ENCODE results near the gene IER3.
"Not testable (repeated sequence)": the region's sequence is repeated elsewhere in the genome, so short reads cannot be mapped to it uniquely, and the experiment has no call there.

IER3 gene

DNA sequence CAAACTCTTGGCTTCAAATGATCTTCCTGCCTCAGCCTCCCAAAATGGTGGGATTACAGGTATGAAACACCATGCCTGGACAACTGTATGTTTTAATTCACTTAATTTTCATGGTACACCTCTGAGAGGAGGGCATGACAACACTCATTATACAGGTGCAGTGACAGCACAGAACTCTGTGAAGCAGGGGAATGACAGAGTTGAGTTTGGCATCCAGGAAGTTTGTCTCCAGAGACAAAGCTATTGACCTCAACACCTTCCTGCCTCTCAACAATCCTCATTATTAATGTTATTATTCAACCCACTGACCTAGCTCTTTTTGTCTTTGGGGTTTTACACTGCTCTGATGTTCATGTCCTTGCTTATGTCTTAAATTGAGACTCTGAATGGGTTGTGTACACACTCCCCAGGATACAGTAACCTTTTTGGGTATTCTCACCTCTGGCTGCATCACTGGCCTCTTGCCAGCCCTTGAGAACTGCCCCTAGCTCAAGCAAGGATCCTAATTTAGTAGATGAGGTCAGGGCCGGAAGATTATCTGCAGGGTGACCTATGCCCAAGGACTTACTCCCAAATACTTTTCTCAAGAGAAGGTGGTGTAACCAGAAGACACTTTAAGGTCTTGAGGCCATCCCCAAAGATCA, 13.0 kb upstream of the IER3 start:
- Histone ChIP-seq H3K4me3 (ENCODE audit: low read depth, low read length) (no peak overlapping the region), H3K4me1 (ENCODE audit: control insufficient read depth, insufficient read depth, low read length) (peaks cover 12% of the 10 kb centered on the region; the same call in 1 of the 2 replicates), H3K27ac (ENCODE audit: low read depth, low read length) (no peak overlapping the region), H3K9me3 (ENCODE audit: control insufficient read depth, insufficient read depth, low read length) (no peaks in the 10 kb centered on the region), H3K9ac (ENCODE audit: low read depth, low read length) (no peak overlapping the region), H3K27me3 (ENCODE audit: control insufficient read depth, insufficient read depth, low read length) (no peaks in the 10 kb centered on the region), H3K36me3 (ENCODE audit: control insufficient read depth, insufficient read depth, low read length) (no peaks in the 10 kb centered on the region)

DNA sequence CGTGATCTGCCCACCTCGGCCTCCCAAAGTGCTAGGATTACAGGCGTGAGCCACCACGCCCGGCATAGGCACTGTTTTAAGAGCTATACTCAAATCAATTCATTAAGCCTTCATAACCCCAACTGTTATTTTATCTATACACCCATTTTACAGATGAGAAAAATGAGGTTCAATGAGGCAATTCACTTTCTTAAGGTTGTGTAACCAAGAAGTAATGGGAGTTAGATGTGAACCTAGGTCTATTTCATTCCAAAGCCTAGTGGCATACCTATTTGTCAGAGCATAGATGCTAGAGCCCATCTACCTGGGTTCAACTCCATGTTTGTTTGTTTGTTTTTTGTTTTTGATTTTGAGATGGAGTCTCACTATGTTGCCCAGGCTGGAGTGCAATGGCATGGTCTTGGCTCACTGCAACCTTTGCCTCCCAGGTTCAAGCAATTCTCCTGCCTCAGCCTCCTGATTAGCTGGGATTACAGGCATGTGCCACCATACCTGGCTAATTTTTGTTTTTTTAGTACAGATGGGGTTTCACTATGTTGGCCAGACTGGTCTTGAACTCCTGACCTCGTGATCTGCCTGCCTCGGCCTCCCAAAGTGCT, 12.2 kb upstream of the IER3 start:
- peaks cover 12% of the 10 kb centered on the region; the same call in 1 of the 2 replicates for H3K4me1 ChIP-seq (ENCODE audit: control insufficient read depth, insufficient read depth, low read length)
- not testable (repeated sequence) for H3K9me3 ChIP-seq (ENCODE audit: control insufficient read depth, insufficient read depth, low read length); H3K9ac ChIP-seq (ENCODE audit: low read depth, low read length); H3K27me3 ChIP-seq (ENCODE audit: control insufficient read depth, insufficient read depth, low read length); H3K4me3 ChIP-seq (ENCODE audit: low read depth, low read length); H3K27ac ChIP-seq (ENCODE audit: low read depth, low read length); H3K36me3 ChIP-seq (ENCODE audit: control insufficient read depth, insufficient read depth, low read length)

DNA sequence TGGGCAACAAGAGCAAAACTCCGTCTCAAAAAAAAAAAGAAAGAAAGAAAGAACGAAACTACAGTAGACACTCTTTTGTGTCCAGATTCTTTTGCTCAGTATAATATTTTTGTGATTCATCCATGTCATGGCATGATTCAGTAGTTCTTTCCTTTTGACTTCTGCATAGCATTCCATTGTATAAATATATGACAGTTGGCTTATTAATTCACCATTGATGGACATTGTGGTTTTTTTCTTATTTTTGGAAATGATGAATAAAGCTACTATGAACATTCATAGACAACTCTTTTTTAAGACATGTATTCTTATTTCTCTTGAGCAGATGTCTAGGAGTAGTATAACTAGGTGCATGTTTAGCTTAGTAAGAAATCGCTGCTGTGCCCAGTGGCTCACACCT, 10.3 kb upstream of the IER3 start:
- no peak overlapping the region for H3K9ac ChIP-seq (ENCODE audit: low read depth, low read length)
- peaks cover 8% of the 10 kb centered on the region; the same call in 1 of the 2 replicates for H3K4me1 ChIP-seq (ENCODE audit: control insufficient read depth, insufficient read depth, low read length)
- no peak overlapping the region for H3K27ac ChIP-seq (ENCODE audit: low read depth, low read length)
- no peaks in the 10 kb centered on the region for H3K36me3 ChIP-seq (ENCODE audit: control insufficient read depth, insufficient read depth, low read length)
- H3K27me3 ChIP-seq (ENCODE audit: control insufficient read depth, insufficient read depth, low read length): no peaks in the 10 kb centered on the region
- no peaks in the 10 kb centered on the region for H3K9me3 ChIP-seq (ENCODE audit: control insufficient read depth, insufficient read depth, low read length)
- no peak overlapping the region for H3K4me3 ChIP-seq (ENCODE audit: low read depth, low read length)

DNA sequence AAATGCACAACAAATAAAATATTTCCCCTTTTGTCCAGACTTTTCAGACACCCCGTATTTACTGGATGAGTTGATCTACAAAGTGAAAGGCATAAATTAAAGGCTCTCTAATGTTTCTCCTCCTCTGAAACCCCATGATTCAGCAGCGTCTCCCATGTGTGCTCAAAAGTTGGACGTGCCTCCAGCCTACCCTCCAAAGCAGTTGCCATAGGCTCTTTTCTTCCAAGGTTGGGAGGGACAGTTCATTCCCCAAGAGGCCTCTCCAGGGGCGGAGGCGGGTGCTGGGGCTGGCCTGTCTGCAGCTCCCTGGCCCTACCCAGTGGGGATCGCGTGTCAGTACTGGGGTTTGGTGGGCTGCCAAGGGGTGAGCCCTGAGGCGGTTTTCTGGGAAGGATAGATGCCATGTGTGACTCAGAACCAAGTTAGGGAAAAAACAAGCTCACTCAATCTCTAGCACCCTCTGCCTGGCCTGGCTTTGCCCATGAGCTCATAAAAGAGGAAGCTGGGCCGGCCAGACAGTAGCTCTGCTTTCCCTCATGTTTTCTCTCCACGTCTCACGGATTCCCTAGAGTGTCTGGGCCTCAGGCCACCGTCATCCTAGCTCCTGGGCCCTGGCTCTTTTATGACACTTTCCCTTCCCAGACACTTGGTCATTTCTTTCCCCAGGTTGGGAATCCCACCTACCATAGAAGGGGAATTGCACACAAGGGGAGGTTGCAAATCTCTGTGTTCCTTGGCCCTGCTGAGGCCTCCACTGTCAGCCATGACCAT, 8.0 kb upstream of the IER3 start:
- Histone ChIP-seq H3K9me3 (ENCODE audit: control insufficient read depth, insufficient read depth, low read length) (no peaks in the 10 kb centered on the region), H3K36me3 (ENCODE audit: control insufficient read depth, insufficient read depth, low read length) (no peaks in the 10 kb centered on the region), H3K27ac (ENCODE audit: low read depth, low read length) (no peak overlapping the region), H3K9ac (ENCODE audit: low read depth, low read length) (no peak overlapping the region), H3K4me3 (ENCODE audit: low read depth, low read length) (no peak overlapping the region), H3K27me3 (ENCODE audit: control insufficient read depth, insufficient read depth, low read length) (no peaks in the 10 kb centered on the region), H3K4me1 (ENCODE audit: control insufficient read depth, insufficient read depth, low read length) (0 out of 2 replicates have a peak, but pooled peaks cover 4% of the 10 kb centered on the region)

DNA sequence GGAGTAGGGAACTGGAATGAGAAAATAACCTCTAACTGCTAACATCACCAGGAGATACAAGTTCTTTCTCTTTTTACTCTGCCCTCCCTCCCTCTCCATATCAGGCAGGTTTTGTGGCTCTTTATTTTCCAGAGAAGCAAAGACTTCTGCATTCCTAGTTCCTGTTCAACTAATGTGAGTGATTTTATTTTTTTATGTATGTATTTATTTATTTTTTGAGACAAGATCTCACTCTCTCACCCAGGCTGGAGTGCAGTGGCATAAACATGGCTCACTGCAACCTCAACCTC, 6.0 kb upstream of the IER3 start:
- Histone ChIP-seq H3K4me1 (ENCODE audit: control insufficient read depth, insufficient read depth, low read length) (0 out of 2 replicates have a peak, but pooled peaks cover 4% of the 10 kb centered on the region), H3K9ac (ENCODE audit: low read depth, low read length) (no peak overlapping the region), H3K36me3 (ENCODE audit: control insufficient read depth, insufficient read depth, low read length) (no peaks in the 10 kb centered on the region)

DNA sequence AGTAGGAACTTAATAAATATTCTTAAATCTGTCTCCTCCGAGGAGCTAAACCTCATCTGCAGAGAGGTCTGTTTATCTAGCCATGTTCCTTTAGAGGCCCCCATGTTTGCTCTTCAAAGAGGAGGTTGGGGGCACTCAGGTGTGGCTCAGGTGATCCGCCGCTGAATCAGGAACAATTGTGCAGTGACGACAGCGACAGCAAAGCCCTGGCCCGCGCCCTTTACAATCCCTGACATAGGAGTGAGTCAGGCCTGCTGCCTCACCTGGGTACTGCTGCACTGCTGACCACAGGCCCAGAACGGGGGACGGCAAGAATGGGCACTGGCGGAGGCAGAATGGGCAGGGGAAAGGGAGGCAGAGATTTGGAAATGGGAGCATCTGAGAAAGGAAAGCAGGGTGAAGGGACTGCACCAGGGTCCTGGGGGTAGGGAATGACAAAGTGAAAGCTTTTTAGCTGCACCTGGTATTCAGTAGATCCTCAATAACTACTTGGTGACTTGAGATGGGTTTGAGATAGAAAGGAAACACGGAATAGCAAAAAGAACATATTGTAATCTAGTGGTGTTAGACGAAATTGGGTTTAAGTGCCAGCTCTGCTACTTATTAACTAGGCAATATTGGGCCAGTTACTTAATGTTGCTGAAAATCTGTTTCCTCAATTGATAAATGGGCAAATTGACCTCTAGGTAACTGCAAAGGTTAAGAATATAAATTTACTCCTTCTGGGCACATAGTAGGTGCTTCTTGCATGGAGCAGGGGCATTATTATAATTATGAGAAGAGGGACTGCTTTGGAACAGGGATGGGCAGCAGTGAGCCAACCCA, 5.4 kb upstream of the IER3 start:
- no peaks in the 10 kb centered on the region for H3K9me3 ChIP-seq (ENCODE audit: control insufficient read depth, insufficient read depth, low read length)
- H3K27ac ChIP-seq (ENCODE audit: low read depth, low read length): no peak overlapping the region
- peaks cover 3% of the 10 kb centered on the region; the same call in 1 of the 2 replicates for H3K27me3 ChIP-seq (ENCODE audit: control insufficient read depth, insufficient read depth, low read length)
- H3K4me3 ChIP-seq (ENCODE audit: low read depth, low read length): no peak overlapping the region
- H3K9ac ChIP-seq (ENCODE audit: low read depth, low read length): no peak overlapping the region
- 0 out of 2 replicates have a peak, but pooled peaks cover 4% of the 10 kb centered on the region for H3K4me1 ChIP-seq (ENCODE audit: control insufficient read depth, insufficient read depth, low read length)
- no peaks in the 10 kb centered on the region for H3K36me3 ChIP-seq (ENCODE audit: control insufficient read depth, insufficient read depth, low read length)

More for the DNA sequence above, 6.0 kb upstream of the IER3 start:
- no peaks in the 10 kb centered on the region for H3K9me3 ChIP-seq (ENCODE audit: control insufficient read depth, insufficient read depth, low read length)
- no peak overlapping the region for H3K27ac ChIP-seq (ENCODE audit: low read depth, low read length)
- H3K4me3 ChIP-seq (ENCODE audit: low read depth, low read length): no peak overlapping the region
- H3K27me3 ChIP-seq (ENCODE audit: control insufficient read depth, insufficient read depth, low read length): peaks cover 1% of the 10 kb centered on the region; the same call in 1 of the 2 replicates

DNA sequence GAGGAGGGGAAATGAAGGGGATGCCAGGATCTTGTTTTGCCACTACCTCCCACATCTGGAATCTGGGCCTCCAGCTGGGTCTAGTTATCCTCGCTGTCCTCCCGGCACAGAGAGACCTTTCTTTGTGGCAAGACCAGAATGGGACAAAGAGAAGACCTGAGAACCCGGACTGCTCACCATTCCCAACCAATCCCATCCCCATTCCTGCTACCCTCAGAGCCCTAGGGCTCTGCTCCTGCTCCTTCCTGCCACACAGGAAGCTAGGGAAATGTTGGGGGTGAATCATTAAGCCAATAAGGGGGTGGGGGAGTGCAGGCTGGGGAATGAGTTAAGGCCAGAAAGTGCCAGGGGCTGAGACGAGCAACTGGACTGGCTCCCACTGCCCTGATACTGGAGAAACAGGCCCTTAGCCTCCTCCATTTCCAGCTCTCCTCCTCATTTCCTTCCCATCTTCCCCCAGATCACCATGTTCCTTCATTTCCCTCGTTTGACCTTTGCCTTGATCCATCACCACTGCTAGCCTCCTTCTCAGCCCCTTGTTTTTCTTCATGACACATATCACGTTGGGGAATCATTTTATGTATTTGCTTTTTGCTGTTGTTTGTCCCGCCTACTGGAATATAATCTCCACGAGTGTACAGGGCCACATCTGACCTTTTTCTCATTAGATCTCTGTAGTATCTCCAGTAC, 4.6 kb upstream of the IER3 start:
- peaks cover 3% of the 10 kb centered on the region; the same call in 1 of the 2 replicates for H3K27me3 ChIP-seq (ENCODE audit: control insufficient read depth, insufficient read depth, low read length)
- no peaks in the 10 kb centered on the region for H3K9me3 ChIP-seq (ENCODE audit: control insufficient read depth, insufficient read depth, low read length)
- no peak overlapping the region for H3K27ac ChIP-seq (ENCODE audit: low read depth, low read length)
- H3K4me1 ChIP-seq (ENCODE audit: control insufficient read depth, insufficient read depth, low read length): 0 out of 2 replicates have a peak, but pooled peaks cover 4% of the 10 kb centered on the region
- no peak overlapping the region for H3K4me3 ChIP-seq (ENCODE audit: low read depth, low read length)
- H3K9ac ChIP-seq (ENCODE audit: low read depth, low read length): no peak overlapping the region
- H3K36me3 ChIP-seq (ENCODE audit: control insufficient read depth, insufficient read depth, low read length): no peaks in the 10 kb centered on the region

DNA sequence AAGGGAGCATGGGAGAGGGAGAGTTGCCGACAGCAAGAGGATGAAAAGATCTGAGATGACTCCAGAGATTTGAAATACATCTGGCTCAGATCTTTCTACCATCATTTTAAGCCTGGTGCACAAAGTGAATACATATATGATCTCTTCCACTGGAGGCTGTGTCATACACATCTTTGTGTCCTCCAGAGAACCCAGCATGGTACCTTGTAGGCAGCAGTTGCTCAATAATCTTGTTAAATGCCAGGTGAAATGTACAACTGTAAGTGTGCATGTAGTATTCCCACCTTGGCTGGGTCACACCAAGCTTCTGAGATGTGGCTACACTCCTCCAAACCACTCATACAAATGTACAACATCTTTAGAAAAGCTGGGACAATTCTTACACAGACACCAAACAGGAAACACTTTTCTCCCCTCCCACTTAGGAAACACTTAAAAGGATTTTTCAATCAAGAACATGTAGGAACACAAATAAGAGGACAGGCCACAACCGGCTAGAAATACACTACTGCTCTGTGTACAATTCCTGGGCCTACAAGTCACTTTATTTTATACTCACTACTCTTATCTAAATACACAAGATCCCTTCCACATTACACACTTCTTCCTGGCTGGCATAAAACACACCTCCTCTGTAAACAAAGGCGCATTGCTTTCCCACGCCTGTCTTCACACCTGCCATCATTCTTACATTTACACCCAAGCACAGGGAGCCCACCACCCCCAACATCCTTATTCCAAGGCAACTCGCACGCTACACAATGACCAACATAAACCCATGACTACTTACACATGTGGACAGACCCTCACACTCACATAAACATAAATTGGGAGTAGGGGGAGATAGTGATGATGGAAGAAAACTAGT, 3.8 kb upstream of the IER3 start:
- Histone ChIP-seq H3K27me3 (ENCODE audit: control insufficient read depth, insufficient read depth, low read length) (peaks cover 3% of the 10 kb centered on the region; the same call in 1 of the 2 replicates), H3K36me3 (ENCODE audit: control insufficient read depth, insufficient read depth, low read length) (no peaks in the 10 kb centered on the region), H3K27ac (ENCODE audit: low read depth, low read length) (no peak overlapping the region), H3K9me3 (ENCODE audit: control insufficient read depth, insufficient read depth, low read length) (no peaks in the 10 kb centered on the region), H3K4me3 (ENCODE audit: low read depth, low read length) (no peak overlapping the region), H3K9ac (ENCODE audit: low read depth, low read length) (no peak overlapping the region), H3K4me1 (ENCODE audit: control insufficient read depth, insufficient read depth, low read length) (0 out of 2 replicates have a peak, but pooled peaks cover 4% of the 10 kb centered on the region)

DNA sequence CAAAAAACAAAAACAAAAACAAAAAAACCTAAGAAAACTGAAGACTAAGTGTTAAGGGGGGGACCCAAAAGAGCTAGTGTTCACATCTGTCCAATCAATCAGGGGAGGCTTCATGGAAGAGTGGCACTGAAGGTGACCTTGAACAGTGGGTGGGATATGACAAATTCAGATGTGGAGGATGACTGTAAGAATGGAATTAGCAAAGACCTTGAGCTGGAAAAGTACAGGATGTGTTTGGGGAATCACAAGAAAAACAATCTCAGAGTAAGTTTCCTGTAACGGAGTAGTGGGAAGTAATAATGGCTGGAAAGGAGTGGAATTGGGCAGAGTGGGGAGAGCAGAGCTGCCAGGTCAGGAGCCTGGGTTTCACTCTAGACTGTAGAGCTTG, 2.9 kb upstream of the IER3 start:
- Histone ChIP-seq H3K9me3 (ENCODE audit: control insufficient read depth, insufficient read depth, low read length) (no peaks in the 10 kb centered on the region), H3K27ac (ENCODE audit: low read depth, low read length) (no peak overlapping the region), H3K4me3 (ENCODE audit: low read depth, low read length) (no peak overlapping the region), H3K9ac (ENCODE audit: low read depth, low read length) (no peak overlapping the region), H3K36me3 (ENCODE audit: control insufficient read depth, insufficient read depth, low read length) (no peaks in the 10 kb centered on the region), H3K4me1 (ENCODE audit: control insufficient read depth, insufficient read depth, low read length) (0 out of 2 replicates have a peak, but pooled peaks cover 4% of the 10 kb centered on the region), H3K27me3 (ENCODE audit: control insufficient read depth, insufficient read depth, low read length) (peaks cover 3% of the 10 kb centered on the region; the same call in 1 of the 2 replicates)
